CD14-positive monocyte (primary cell): ENCODE data around the gene ABHD17C. TPM values are rescaled to one million over a fixed set of nuclear protein-coding genes. Genes with fewer than 3 reads are reported as not detected.

ENCODE experiments used
- DNase-seq, 3 donors: peaks; one replicate each; pipeline ENCODE4 v3.0.0-alpha.2; 2011 to 2022
- H2AFZ ChIP-seq: 2 replicates; pipeline ENCODE4 v1.6.0; 2012; ENCODE audit warnings: mild to moderate bottlenecking, low read depth, low read length, inconsistent platforms; ENCODE audit not compliant: insufficient read depth, poor library complexity, severe bottlenecking
- H3K27ac ChIP-seq, 2 donors: 1 replicate in 1 of 2; 2 replicates in 1 of 2; pipeline ENCODE4 v1.5.1; 2012 to 2013; ENCODE audit warnings: low read length in 2 of 2, control low read depth in 1 of 2, inconsistent platforms in 1 of 2, low read depth in 1 of 2, mild to moderate bottlenecking in 1 of 2
- H3K27me3 ChIP-seq, 2 donors: one replicate each; pipeline versions ENCODE4 v1.6.0 to v1.6.1; 2011 to 2013; ENCODE audit warnings: low read length in 2 of 2; ENCODE audit not compliant: control insufficient read depth in 2 of 2, insufficient read depth in 2 of 2
- H3K36me3 ChIP-seq, 2 donors: replicated peaks in 1 of 2; 1 replicate in 1 of 2; 2 replicates in 1 of 2; pipeline versions ENCODE4 v1.5.1 to v1.6.1; 2012 to 2013; ENCODE audit warnings: low read length in 2 of 2, control low read depth in 1 of 2, inconsistent platforms in 1 of 2, mild to moderate bottlenecking in 1 of 2; ENCODE audit not compliant: insufficient read depth in 2 of 2, control insufficient read depth in 1 of 2
- H3K4me1 ChIP-seq, 2 donors: 1 replicate in 1 of 2; 2 replicates in 1 of 2; pipeline versions ENCODE4 v1.5.1 to v1.6.1; 2012 to 2013; ENCODE audit warnings: low read length in 2 of 2, control low read depth in 1 of 2, inconsistent platforms in 1 of 2, mild to moderate bottlenecking in 1 of 2, moderate library complexity in 1 of 2; ENCODE audit not compliant: insufficient read depth in 2 of 2, control insufficient read depth in 1 of 2
- H3K4me2 ChIP-seq: replicated peaks from 2 replicates; pipeline ENCODE3; 2012; ENCODE audit warnings: low read length, moderate library complexity, mild to moderate bottlenecking; ENCODE audit not compliant: poor library complexity, severe bottlenecking; ENCODE audit errors: extremely low read depth
- H3K4me3 ChIP-seq, 3 experiments: fragments of 200-600 bp in 1 of 3; sonication (generic) in 1 of 3; replicated peaks in 1 of 3; 1 replicate in 2 of 3; 2 replicates in 1 of 3; pipeline ENCODE4 v1.5.1; 2011 to 2013; ENCODE audit warnings: low read length in 3 of 3, mild to moderate bottlenecking in 3 of 3, control low read depth in 2 of 3, low read depth in 2 of 3, inconsistent platforms in 1 of 3, moderate library complexity in 1 of 3
- H3K79me2 ChIP-seq: 2 replicates; pipeline ENCODE4 v1.6.0; 2012; ENCODE audit warnings: mild to moderate bottlenecking, control low read depth, inconsistent platforms, low read length, moderate library complexity; ENCODE audit not compliant: insufficient read depth
- H3K9ac ChIP-seq: 2 replicates; pipeline ENCODE4 v1.6.0; 2017; ENCODE audit warnings: low read length, mild to moderate bottlenecking; ENCODE audit not compliant: insufficient read depth, poor library complexity, severe bottlenecking
- H3K9me3 ChIP-seq, 2 donors: replicated peaks in 1 of 2; 1 replicate in 1 of 2; 2 replicates in 1 of 2; pipeline versions ENCODE4 v1.5.1 to v1.6.1; 2012 to 2013; ENCODE audit warnings: low read length in 2 of 2, control low read depth in 1 of 2; ENCODE audit not compliant: control insufficient read depth in 1 of 2, insufficient read depth in 1 of 2
- H4K20me1 ChIP-seq: 2 replicates; pipeline ENCODE4 v1.6.0; 2012; ENCODE audit warnings: mild to moderate bottlenecking, low read length, control low read depth, moderate library complexity; ENCODE audit not compliant: insufficient read depth
- H3K27ac Mint-ChIP-seq, 7 donors: one replicate each; pipeline ENCODE4 v1.8.0; 2020; ENCODE audit warnings: mild to moderate bottlenecking in 7 of 7, mixed read lengths in 7 of 7, moderate library complexity in 6 of 7, inconsistent platforms in 2 of 7
- H3K27me3 Mint-ChIP-seq, 3 donors: one replicate each; pipeline ENCODE4 v1.8.0; 2021 to 2022; ENCODE audit warnings: low read depth in 3 of 3, mild to moderate bottlenecking in 3 of 3, mixed read lengths in 3 of 3, moderate library complexity in 3 of 3, inconsistent platforms in 1 of 3
- H3K36me3 Mint-ChIP-seq, 2 donors: one replicate each; pipeline ENCODE4 v1.8.0; 2020; ENCODE audit warnings: mixed read lengths in 2 of 2, inconsistent platforms in 1 of 2, mild to moderate bottlenecking in 1 of 2
- H3K4me1 Mint-ChIP-seq: one replicate; pipeline ENCODE4 v1.8.0; 2020; ENCODE audit warnings: mild to moderate bottlenecking, mixed read lengths
- H3K4me3 Mint-ChIP-seq, 2 donors: one replicate each; pipeline ENCODE4 v1.8.0; 2020; ENCODE audit warnings: mild to moderate bottlenecking in 2 of 2, mixed read lengths in 2 of 2, moderate library complexity in 1 of 2
- H3K9me3 Mint-ChIP-seq, 7 donors: one replicate each; pipeline ENCODE4 v1.8.0; 2020 to 2022; ENCODE audit warnings: mixed read lengths in 7 of 7, mild to moderate bottlenecking in 6 of 7, moderate library complexity in 6 of 7, inconsistent platforms in 2 of 7
- WGBS: methylation state at CpG from one replicate; pipeline ENCODE4 v1.1.5; 2013; ENCODE audit warnings: missing lambda C conversion rate; ENCODE audit not compliant: insufficient coverage; 5-methylcytosine and 5-hydroxymethylcytosine counted together
- intact Hi-C, 2 donors: fragments of 100-400 bp; cut with micrococcal nuclease; formaldehyde crosslinking; loops; one replicate each; pipeline versions ENCODE4 v1.15.0 to v1.15.1; 2023
- polyA plus RNA-seq, 3 donors: library from polyadenylated mRNA; depleted of rRNA in 1 of 3; unstranded in 2 of 3; stranded (reverse) in 1 of 3; fragments of 300-500 nt in 2 of 3; fragments of >200 nt in 1 of 3; fragmentation: Illumina TruSeq in 2 of 3; gene quantifications; 1 replicate in 2 of 3; 2 replicates in 1 of 3; pipeline ENCODE4 v1.2.3, GENCODE V29; 2012 to 2021
- small RNA-seq: library from RNA; depleted of rRNA; stranded (forward); fragments of <200 nt; gene quantifications from one replicate; pipeline ENCODE3, GENCODE V24; 2012; ENCODE audit warnings: low read depth; ENCODE audit not compliant: insufficient read length
- TF ChIP-seq, protein P1 (sequence below): fragments of 200-600 bp; IDR thresholded peaks from one replicate; pipeline ENCODE4 v1.8.0; 2022; ENCODE audit warnings: antibody characterized with exemption, mild to moderate bottlenecking

ABHD17C gene
- polyA plus RNA-seq, 3 donors, result 0.48 to 0.76 (median 0.68) TPM

DNA sequence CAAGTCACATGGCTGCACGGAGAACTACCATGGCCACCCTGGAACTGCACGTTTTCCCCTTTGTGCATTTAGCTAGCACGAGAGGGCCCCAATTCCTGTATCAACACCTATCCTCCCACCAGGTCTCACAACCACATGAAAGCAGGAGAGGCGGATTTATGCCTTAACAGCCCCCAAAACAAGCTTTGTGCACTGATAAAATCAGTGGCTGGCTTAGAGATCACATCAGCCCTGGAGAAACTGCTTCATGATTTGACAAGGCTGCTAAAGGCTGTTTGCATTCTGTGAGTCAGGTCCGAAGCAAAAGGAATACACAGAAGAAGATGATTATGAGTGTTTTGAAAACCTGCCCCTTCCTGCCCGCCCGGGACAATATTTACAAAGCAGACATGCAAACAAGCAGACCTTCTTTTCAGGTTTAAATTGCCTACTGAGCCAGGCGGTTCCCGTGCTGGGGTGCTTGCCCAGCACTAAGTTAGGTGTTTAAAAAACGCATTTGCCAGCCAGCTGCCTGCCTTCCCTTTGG lies 109.9 kb downstream of the ABHD17C start:
- H3K9me3 Mint-ChIP-seq, result no peaks in the 10 kb centered on the region
- no peak overlapping the region for H3K4me2 ChIP-seq
- no peak for DNase-seq
- 86% methylated on average over 5 of the region's 10 CpGs for WGBS
- no peak overlapping the region for H3K27ac ChIP-seq
- H3K36me3 ChIP-seq, result no peaks in the 10 kb centered on the region
- no peaks in the 10 kb centered on the region for H3K79me2 ChIP-seq
- H3K4me1 Mint-ChIP-seq, result no peaks in the 10 kb centered on the region
- H3K36me3 Mint-ChIP-seq, result no peaks in the 10 kb centered on the region
- no peak overlapping the region for H2AFZ ChIP-seq
- no peaks in the 10 kb centered on the region for H4K20me1 ChIP-seq
- no peak overlapping the region for H3K9ac ChIP-seq
- no peaks in the 10 kb centered on the region for H3K4me1 ChIP-seq
- no peak overlapping the region for H3K27ac Mint-ChIP-seq
- H3K27me3 Mint-ChIP-seq, result peaks cover 2 to 5% (median 3%) of the 10 kb centered on the region in 3 donors
- TF ChIP-seq, protein P1, sequence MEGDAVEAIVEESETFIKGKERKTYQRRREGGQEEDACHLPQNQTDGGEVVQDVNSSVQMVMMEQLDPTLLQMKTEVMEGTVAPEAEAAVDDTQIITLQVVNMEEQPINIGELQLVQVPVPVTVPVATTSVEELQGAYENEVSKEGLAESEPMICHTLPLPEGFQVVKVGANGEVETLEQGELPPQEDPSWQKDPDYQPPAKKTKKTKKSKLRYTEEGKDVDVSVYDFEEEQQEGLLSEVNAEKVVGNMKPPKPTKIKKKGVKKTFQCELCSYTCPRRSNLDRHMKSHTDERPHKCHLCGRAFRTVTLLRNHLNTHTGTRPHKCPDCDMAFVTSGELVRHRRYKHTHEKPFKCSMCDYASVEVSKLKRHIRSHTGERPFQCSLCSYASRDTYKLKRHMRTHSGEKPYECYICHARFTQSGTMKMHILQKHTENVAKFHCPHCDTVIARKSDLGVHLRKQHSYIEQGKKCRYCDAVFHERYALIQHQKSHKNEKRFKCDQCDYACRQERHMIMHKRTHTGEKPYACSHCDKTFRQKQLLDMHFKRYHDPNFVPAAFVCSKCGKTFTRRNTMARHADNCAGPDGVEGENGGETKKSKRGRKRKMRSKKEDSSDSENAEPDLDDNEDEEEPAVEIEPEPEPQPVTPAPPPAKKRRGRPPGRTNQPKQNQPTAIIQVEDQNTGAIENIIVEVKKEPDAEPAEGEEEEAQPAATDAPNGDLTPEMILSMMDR, result no peak
- no peaks in the 10 kb centered on the region for H3K27me3 ChIP-seq
- intact Hi-C loops, result no loop called here
- no peak overlapping the region for H3K4me3 ChIP-seq
- no peaks in the 10 kb centered on the region for H3K9me3 ChIP-seq
- H3K4me3 Mint-ChIP-seq, result no peak overlapping the region

Small RNA genes within 50 kb of the gene (small RNA-seq; reads per million reads assigned to genes)
- gene RNU6-380P, result not detected

Other genes with a start within 250 kb of the ABHD17C start
- gene CEMIP, start 84.1 kb downstream of the ABHD17C start, polyA plus RNA-seq, result not detected